Ectodermal cell (in vitro differentiated cells): ENCODE data around the gene AIFM2. TPM values are rescaled to one million over a fixed set of nuclear protein-coding genes. Genes with fewer than 3 reads are reported as not detected.
"Not testable (repeated sequence)": the region's sequence is repeated elsewhere in the genome, so short reads cannot be mapped to it uniquely, and the experiment has no call there.

Experiments
- H3K27ac ChIP-seq: 2 replicates; pipeline ENCODE4 v1.7.0; 2013; ENCODE audit warnings: mild to moderate bottlenecking, low read depth, low read length; ENCODE audit not compliant: insufficient read depth, poor library complexity, severe bottlenecking
- H3K27me3 ChIP-seq: 2 replicates; pipeline ENCODE4 v1.7.0; 2013; ENCODE audit warnings: mild to moderate bottlenecking, low read length; ENCODE audit not compliant: insufficient read depth, control insufficient read depth, poor library complexity, severe bottlenecking
- H3K36me3 ChIP-seq: one replicate; pipeline ENCODE4 v1.7.0; 2013; ENCODE audit warnings: low read length; ENCODE audit not compliant: control insufficient read depth, insufficient read depth
- H3K4me1 ChIP-seq: one replicate; pipeline ENCODE4 v1.7.0; 2013; ENCODE audit warnings: low read length; ENCODE audit not compliant: control insufficient read depth, insufficient read depth
- H3K4me3 ChIP-seq: 2 replicates; pipeline ENCODE4 v1.7.0; 2013; ENCODE audit warnings: low read depth, low read length, control low read depth; ENCODE audit not compliant: insufficient read depth
- H3K9me3 ChIP-seq: 2 replicates; pipeline ENCODE4 v1.7.0; 2013; ENCODE audit warnings: mild to moderate bottlenecking, low read length, moderate library complexity; ENCODE audit not compliant: control insufficient read depth
- WGBS, 2 experiments: methylation state at CpG; one replicate each; pipeline ENCODE4 v1.1.7; 2013; ENCODE audit warnings: missing lambda C conversion rate in 2 of 2; 5-methylcytosine and 5-hydroxymethylcytosine counted together
- polyA plus RNA-seq, 4 experiments: library from polyadenylated mRNA; stranded (reverse); fragments of 50-300 nt; gene quantifications; one replicate each; pipeline ENCODE4 v1.2.3, GENCODE V29; 2013

AIFM2 gene
- 1.9 TPM for polyA plus RNA-seq (2013, experiment 1 of 4)
- 1.8 TPM for polyA plus RNA-seq (2013, experiment 2 of 4)
- polyA plus RNA-seq (2013, experiment 3 of 4) = 1.2 TPM
- 1.2 TPM for polyA plus RNA-seq (2013, experiment 4 of 4)

GRCh38 chr10:70132098-70133029 lies at the start of gene AIFM2:
Gene AIFM2, minus strand, starts transcription at chr10:70132825. Its CDS starts 8,741 bp downstream, at chr10:70124084.
- 10 to 13% methylated on average over 80 of the region's 80 CpGs for WGBS, 2 experiments
- H3K4me3 ChIP-seq = peak within 1 kb of the TSS; percentile 33
- H3K27me3 ChIP-seq = peaks cover 38% of the 10 kb centered on the region
- H3K36me3 ChIP-seq = no peaks in the 10 kb centered on the region
- H3K9me3 ChIP-seq = no peaks in the 10 kb centered on the region
- no peak within 1 kb of the TSS for H3K27ac ChIP-seq
- H3K4me1 ChIP-seq = no peaks in the 10 kb centered on the region

- WGBS, 2 experiments = 89 to 93% methylated on average over 7 to 8 of the region's 8 CpGs
- H3K4me1 ChIP-seq, H3K27me3 ChIP-seq, H3K27ac ChIP-seq, H3K4me3 ChIP-seq, H3K9me3 ChIP-seq, H3K36me3 ChIP-seq: not testable (repeated sequence)
These were observed 46.6 kb upstream of the AIFM2 start for GRCh38 chr10:70179209-70179608.

- Histone ChIP-seq H3K9me3 (no peaks in the 10 kb centered on the region), H3K27ac (no peak overlapping the region), H3K27me3 (peaks cover 3% of the 10 kb centered on the region), H3K36me3 (no peaks in the 10 kb centered on the region), H3K4me3 (no peak overlapping the region), H3K4me1 (no peaks in the 10 kb centered on the region)
- WGBS, 2 experiments = 75 to 84% methylated on average over 2 to 3 of the region's 4 CpGs
These were observed 45.6 kb upstream of the AIFM2 start for GRCh38 chr10:70178139-70178725.

GRCh38 chr10:70176441-70176840 lies 43.8 kb upstream of the AIFM2 start:
- WGBS, 2 experiments = 73 to 82% methylated on average over 4 to 6 of the region's 6 CpGs

GRCh38 chr10:70175516-70175915 lies 42.9 kb upstream of the AIFM2 start:
- WGBS, 2 experiments = 89 to 97% methylated on average over 3 of the region's 3 CpGs
- no peaks in the 10 kb centered on the region for H3K4me1 ChIP-seq
- H3K4me3 ChIP-seq = no peak overlapping the region
- H3K27me3 ChIP-seq = no peaks in the 10 kb centered on the region
- no peaks in the 10 kb centered on the region for H3K9me3 ChIP-seq
- no peaks in the 10 kb centered on the region for H3K36me3 ChIP-seq
- H3K27ac ChIP-seq = no peak overlapping the region

More at GRCh38 chr10:70176441-70176840, 43.8 kb upstream of the AIFM2 start:
- Histone ChIP-seq H3K4me1 (no peaks in the 10 kb centered on the region), H3K27ac (no peak overlapping the region), H3K9me3 (no peaks in the 10 kb centered on the region), H3K36me3 (no peaks in the 10 kb centered on the region), H3K27me3 (no peaks in the 10 kb centered on the region), H3K4me3 (no peak overlapping the region)

GRCh38 chr10:70174058-70174741 lies 41.6 kb upstream of the AIFM2 start:
- H3K36me3 ChIP-seq = no peaks in the 10 kb centered on the region
- H3K4me3 ChIP-seq = no peak overlapping the region
- no peaks in the 10 kb centered on the region for H3K27me3 ChIP-seq
- H3K9me3 ChIP-seq = no peaks in the 10 kb centered on the region
- no peak overlapping the region for H3K27ac ChIP-seq
- 92 to 93% methylated on average over 4 of the region's 4 CpGs for WGBS, 2 experiments
- no peaks in the 10 kb centered on the region for H3K4me1 ChIP-seq

- no peaks in the 10 kb centered on the region for H3K9me3 ChIP-seq
- H3K36me3 ChIP-seq = peaks cover 5% of the 10 kb centered on the region
- peaks cover 7% of the 10 kb centered on the region for H3K4me1 ChIP-seq
- 0 to 1% methylated on average over 39 of the region's 40 CpGs for WGBS, 2 experiments
- H3K27me3 ChIP-seq = no peaks in the 10 kb centered on the region
- H3K4me3 ChIP-seq = peak overlapping the region; percentile 99
- H3K27ac ChIP-seq = peak overlapping the region; percentile 93
These were observed 37.2 kb upstream of the AIFM2 start for GRCh38 chr10:70169649-70170364.

GRCh38 chr10:70169011-70169410 lies 36.4 kb upstream of the AIFM2 start:
- H3K4me3 ChIP-seq = peak overlapping the region; percentile 99
- H3K27ac ChIP-seq = no peak overlapping the region
- H3K27me3 ChIP-seq = no peaks in the 10 kb centered on the region
- H3K9me3 ChIP-seq = no peaks in the 10 kb centered on the region
- H3K36me3 ChIP-seq = peaks cover 9% of the 10 kb centered on the region
- 78 to 79% methylated on average over 2 of the region's 2 CpGs for WGBS, 2 experiments
- H3K4me1 ChIP-seq = peaks cover 7% of the 10 kb centered on the region

- 95 to 97% methylated on average over 7 of the region's 7 CpGs for WGBS, 2 experiments
- H3K27ac ChIP-seq = no peak overlapping the region
- no peaks in the 10 kb centered on the region for H3K27me3 ChIP-seq
- peaks cover 14% of the 10 kb centered on the region for H3K4me1 ChIP-seq
- no peak overlapping the region for H3K4me3 ChIP-seq
- no peaks in the 10 kb centered on the region for H3K9me3 ChIP-seq
- H3K36me3 ChIP-seq = peaks cover 10% of the 10 kb centered on the region
These were observed 34.6 kb upstream of the AIFM2 start for GRCh38 chr10:70167246-70167645.
